Type B pancreatic cell (in vitro differentiated cells): ENCODE results near the gene B3GNT3. TPM values are rescaled to one million over a fixed set of nuclear protein-coding genes. Genes with fewer than 3 reads are reported as not detected.

Experiments
- DNase-seq: peaks from one replicate; pipeline ENCODE4 v3.0.0; 2021; ENCODE audit warnings: mixed read lengths; ENCODE audit not compliant: unreplicated experiment; ENCODE audit errors: extremely low spot score
- H3K27ac Mint-ChIP-seq: 2 replicates; pipeline ENCODE4 v1.8.0; 2021; ENCODE audit warnings: mild to moderate bottlenecking, mixed read lengths
- H3K27me3 Mint-ChIP-seq: 2 replicates; pipeline ENCODE4 v1.8.0; 2021; ENCODE audit warnings: mixed read lengths
- H3K36me3 Mint-ChIP-seq: 2 replicates; pipeline ENCODE4 v1.8.0; 2021; ENCODE audit warnings: mixed read lengths
- H3K4me1 Mint-ChIP-seq: one replicate; pipeline ENCODE4 v1.8.0; 2021; ENCODE audit warnings: mixed read lengths; ENCODE audit not compliant: unreplicated experiment
- H3K4me3 Mint-ChIP-seq: 2 replicates; pipeline ENCODE4 v1.8.0; 2021; ENCODE audit warnings: mild to moderate bottlenecking, mixed read lengths
- H3K9me3 Mint-ChIP-seq: 2 replicates; pipeline ENCODE4 v1.8.0; 2021; ENCODE audit warnings: mixed read lengths
- CTCF ChIP-seq: fragments of 200-600 bp; sonication (generic); conservative IDR thresholded peaks from 2 replicates; pipeline ENCODE4 v1.5.0; 2021; ENCODE audit warnings: antibody characterized with exemption, mild to moderate bottlenecking
- total RNA-seq: library from RNA; stranded (reverse); gene quantifications from 2 replicates; pipeline ENCODE4 v1.2.1, GENCODE V29; 2021; ENCODE audit warnings: low replicate concordance

The B3GNT3 gene
- total RNA-seq, 1 donor from 2014 or later = 12.3 TPM

GRCh38 chr19:17787274-17787913 lies 7.5 kb upstream of the B3GNT3 start:
- no peak for TF ChIP-seq CTCF
- H3K4me1 Mint-ChIP-seq = peaks cover 12% of the 10 kb centered on the region
- no peak overlapping the region for H3K27ac Mint-ChIP-seq
- H3K36me3 Mint-ChIP-seq = no peaks in the 10 kb centered on the region
- H3K4me3 Mint-ChIP-seq = no peak overlapping the region
- H3K27me3 Mint-ChIP-seq = peaks cover 8% of the 10 kb centered on the region
- no peak for DNase-seq
- no peaks in the 10 kb centered on the region for H3K9me3 Mint-ChIP-seq

GRCh38 chr19:17788632-17789031 lies 6.3 kb upstream of the B3GNT3 start:
- Mint-ChIP-seq H3K27ac (peak overlapping the region; percentile 59), H3K4me1 (peaks cover 12% of the 10 kb centered on the region), H3K27me3 (peaks cover 11% of the 10 kb centered on the region), H3K36me3 (no peaks in the 10 kb centered on the region), H3K4me3 (no peak overlapping the region), H3K9me3 (no peaks in the 10 kb centered on the region)
- no peak for DNase-seq
- no peak for TF ChIP-seq CTCF

GRCh38 chr19:17790059-17790780 lies 4.7 kb upstream of the B3GNT3 start:
- no peak for TF ChIP-seq CTCF
- H3K27ac Mint-ChIP-seq = peak overlapping the region; percentile 97

DNA sequence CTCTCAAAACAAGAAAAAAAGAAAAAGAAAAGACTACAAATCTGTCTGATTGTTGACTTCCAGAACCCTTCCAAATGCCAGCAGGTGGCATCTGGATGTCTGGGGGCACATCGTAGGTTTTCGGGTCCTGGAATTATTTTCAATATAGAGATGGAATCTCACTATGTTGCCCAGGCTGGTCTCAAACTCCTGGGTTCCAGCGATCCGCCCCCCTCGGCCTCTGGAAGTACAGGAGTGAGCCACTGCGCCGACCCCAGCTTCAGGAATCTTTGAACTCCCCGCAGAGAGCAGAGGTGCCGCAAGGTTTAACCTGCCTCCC lies 567 bp upstream of the B3GNT3 start:
- Mint-ChIP-seq H3K9me3 (no peaks in the 10 kb centered on the region), H3K36me3 (no peaks in the 10 kb centered on the region), H3K4me3 (peak overlapping the region; percentile 74), H3K27me3 (peaks cover 43% of the 10 kb centered on the region), H3K27ac (peak overlapping the region; percentile 43), H3K4me1 (peaks cover 7% of the 10 kb centered on the region)
- DNase-seq = no peak
- no peak for TF ChIP-seq CTCF

More at GRCh38 chr19:17790059-17790780, 4.7 kb upstream of the B3GNT3 start:
- Mint-ChIP-seq H3K4me1 (peaks cover 7% of the 10 kb centered on the region), H3K36me3 (no peaks in the 10 kb centered on the region), H3K4me3 (no peak overlapping the region), H3K27me3 (peaks cover 26% of the 10 kb centered on the region), H3K9me3 (no peaks in the 10 kb centered on the region)
- no peak for DNase-seq

GRCh38 chr19:17795495-17795856 lies 538 bp downstream of the B3GNT3 start:
- no peaks in the 10 kb centered on the region for H3K9me3 Mint-ChIP-seq
- no peaks in the 10 kb centered on the region for H3K36me3 Mint-ChIP-seq
- H3K4me1 Mint-ChIP-seq = peaks cover 7% of the 10 kb centered on the region
- TF ChIP-seq CTCF = no peak
- H3K27me3 Mint-ChIP-seq = peaks cover 48% of the 10 kb centered on the region
- no peak for DNase-seq
- H3K4me3 Mint-ChIP-seq = peak overlapping the region; percentile 74
- H3K27ac Mint-ChIP-seq = no peak overlapping the region
